Nephron (organoid): Measurements from ENCODE around the gene ADAT1.

Experiments
- H3K27ac Mint-ChIP-seq, 3 experiments: 2 replicates each; pipeline ENCODE4 v1.8.0; 2020; ENCODE audit warnings: mixed read lengths in 3 of 3, mild to moderate bottlenecking in 2 of 3, moderate library complexity in 1 of 3
- H3K27me3 Mint-ChIP-seq: 2 replicates; pipeline ENCODE4 v1.8.0; 2021; ENCODE audit warnings: low read depth, mild to moderate bottlenecking, moderate library complexity, mixed read lengths
- H3K36me3 Mint-ChIP-seq: 2 replicates; pipeline ENCODE4 v1.8.0; 2020; ENCODE audit warnings: low read depth, mixed read lengths
- H3K4me1 Mint-ChIP-seq: 2 replicates; pipeline ENCODE4 v1.8.0; 2020; ENCODE audit warnings: mixed read lengths
- H3K4me3 Mint-ChIP-seq, 3 experiments: 2 replicates each; pipeline ENCODE4 v1.8.0; 2020; ENCODE audit warnings: mild to moderate bottlenecking in 3 of 3, mixed read lengths in 3 of 3, moderate library complexity in 2 of 3
- H3K9me3 Mint-ChIP-seq: 2 replicates; pipeline ENCODE4 v1.8.0; 2020; ENCODE audit warnings: mixed read lengths
- CTCF ChIP-seq, 3 experiments: fragments of 200-600 bp; sonication (generic); IDR thresholded peaks; one replicate each; pipeline ENCODE4 v1.5.0; 2021; ENCODE audit warnings: antibody characterized with exemption in 3 of 3; ENCODE audit not compliant: unreplicated experiment in 3 of 3

ADAT1 gene

GRCh38 chr16:75566758-75567255 lies 56.3 kb downstream of the ADAT1 start:
- peaks cover 27% of the 10 kb centered on the region for H3K36me3 Mint-ChIP-seq
- peaks cover 16% of the 10 kb centered on the region for H3K4me1 Mint-ChIP-seq
- H3K4me3 Mint-ChIP-seq: peak overlapping the region; percentile 96 to 100 (median 98)
- H3K9me3 Mint-ChIP-seq: no peaks in the 10 kb centered on the region
- H3K27ac Mint-ChIP-seq: peak overlapping the region in 2 of 3 experiments; percentile 43 to 61
- TF ChIP-seq CTCF (IDR thresholded peaks at IDR 0.05; ENCODE audit: unreplicated experiment in 3 of 3): no peak
- no peaks in the 10 kb centered on the region for H3K27me3 Mint-ChIP-seq

DNA sequence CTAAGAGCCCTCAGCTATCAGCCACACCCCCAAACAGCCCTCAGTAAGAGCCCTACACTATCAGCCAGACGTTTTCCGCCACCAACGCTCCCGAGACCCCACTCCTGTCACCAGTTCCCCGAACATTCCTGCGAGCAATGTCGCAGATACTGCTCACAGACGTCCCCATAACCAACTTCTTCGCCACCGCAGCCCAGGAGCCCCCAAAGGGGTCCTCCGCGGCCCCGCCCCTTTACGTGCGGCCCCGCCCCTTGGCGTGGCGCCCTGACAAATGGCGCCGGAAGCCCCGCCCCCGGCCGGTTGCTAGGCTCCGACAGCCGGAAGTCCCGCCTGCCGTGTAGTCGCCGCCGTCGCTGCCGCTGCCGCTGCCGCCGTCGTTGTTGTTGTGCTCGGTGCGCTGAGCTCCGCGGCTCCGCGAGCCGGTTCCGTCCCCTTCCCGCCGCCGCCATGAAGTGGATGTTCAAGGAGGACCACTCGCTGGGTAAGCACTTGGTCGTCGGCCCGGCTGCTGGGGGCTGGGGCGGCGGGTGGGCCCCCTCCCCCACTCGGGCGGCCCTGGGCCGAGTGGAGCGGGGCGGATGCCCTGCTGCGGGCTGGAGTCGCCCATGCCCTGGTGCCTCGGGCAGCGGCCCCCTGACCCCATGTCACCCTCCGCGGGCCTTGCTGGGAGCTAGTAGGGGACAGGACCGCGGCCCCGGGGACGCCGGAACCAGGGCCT lies 56.9 kb downstream of the ADAT1 start, which contains the start of gene GABARAPL2:
GABARAPL2 (plus strand) TSS at position 340 of the 718 bp plus-strand sequence; CDS start at position 448, 108 bp downstream.
- TF ChIP-seq CTCF (IDR thresholded peaks at IDR 0.05; ENCODE audit: unreplicated experiment in 3 of 3): no peak
- H3K4me1 Mint-ChIP-seq: peaks cover 16% of the 10 kb centered on the region
- H3K4me3 Mint-ChIP-seq: peak within 1 kb of the TSS; percentile 96 to 100 (median 98)
- peaks cover 23% of the 10 kb centered on the region for H3K36me3 Mint-ChIP-seq
- no peaks in the 10 kb centered on the region for H3K27me3 Mint-ChIP-seq
- H3K9me3 Mint-ChIP-seq: no peaks in the 10 kb centered on the region
- peak within 1 kb of the TSS; percentile 37 to 93 (median 88) for H3K27ac Mint-ChIP-seq

- TF ChIP-seq CTCF (IDR thresholded peaks at IDR 0.05; ENCODE audit: unreplicated experiment in 3 of 3): no peak
- Mint-ChIP-seq H3K4me3 (peak overlapping the region; percentile 96 to 100 (median 98)), H3K36me3 (peaks cover 20% of the 10 kb centered on the region), H3K4me1 (peaks cover 16% of the 10 kb centered on the region), H3K27me3 (no peaks in the 10 kb centered on the region), H3K9me3 (no peaks in the 10 kb centered on the region), H3K27ac (peak overlapping the region; percentile 37 to 93 (median 88))
Observed at GRCh38 chr16:75565640-75566039, 57.4 kb downstream of the ADAT1 start.

- H3K4me3 Mint-ChIP-seq: peak overlapping the region; percentile 42 to 69 (median 48)
- no peaks in the 10 kb centered on the region for H3K27me3 Mint-ChIP-seq
- H3K4me1 Mint-ChIP-seq: peaks cover 22% of the 10 kb centered on the region
- H3K27ac Mint-ChIP-seq: peak overlapping the region; percentile 80 to 90 (median 87)
- no peaks in the 10 kb centered on the region for H3K36me3 Mint-ChIP-seq
- no peak for TF ChIP-seq CTCF (IDR thresholded peaks at IDR 0.05; ENCODE audit: unreplicated experiment in 3 of 3)
- no peaks in the 10 kb centered on the region for H3K9me3 Mint-ChIP-seq
Observed at GRCh38 chr16:75559564-75560372, 63.3 kb downstream of the ADAT1 start.

- Mint-ChIP-seq H3K4me3 (no peak overlapping the region), H3K9me3 (no peaks in the 10 kb centered on the region), H3K27me3 (no peaks in the 10 kb centered on the region), H3K36me3 (no peaks in the 10 kb centered on the region), H3K27ac (peak overlapping the region in 2 of 3 experiments; percentile 72 to 87), H3K4me1 (peaks cover 22% of the 10 kb centered on the region)
- no peak for TF ChIP-seq CTCF (IDR thresholded peaks at IDR 0.05; ENCODE audit: unreplicated experiment in 3 of 3)
Observed at GRCh38 chr16:75558846-75559401, 64.2 kb downstream of the ADAT1 start.
